ENCODE data around the gene PLOD3.

DNA sequence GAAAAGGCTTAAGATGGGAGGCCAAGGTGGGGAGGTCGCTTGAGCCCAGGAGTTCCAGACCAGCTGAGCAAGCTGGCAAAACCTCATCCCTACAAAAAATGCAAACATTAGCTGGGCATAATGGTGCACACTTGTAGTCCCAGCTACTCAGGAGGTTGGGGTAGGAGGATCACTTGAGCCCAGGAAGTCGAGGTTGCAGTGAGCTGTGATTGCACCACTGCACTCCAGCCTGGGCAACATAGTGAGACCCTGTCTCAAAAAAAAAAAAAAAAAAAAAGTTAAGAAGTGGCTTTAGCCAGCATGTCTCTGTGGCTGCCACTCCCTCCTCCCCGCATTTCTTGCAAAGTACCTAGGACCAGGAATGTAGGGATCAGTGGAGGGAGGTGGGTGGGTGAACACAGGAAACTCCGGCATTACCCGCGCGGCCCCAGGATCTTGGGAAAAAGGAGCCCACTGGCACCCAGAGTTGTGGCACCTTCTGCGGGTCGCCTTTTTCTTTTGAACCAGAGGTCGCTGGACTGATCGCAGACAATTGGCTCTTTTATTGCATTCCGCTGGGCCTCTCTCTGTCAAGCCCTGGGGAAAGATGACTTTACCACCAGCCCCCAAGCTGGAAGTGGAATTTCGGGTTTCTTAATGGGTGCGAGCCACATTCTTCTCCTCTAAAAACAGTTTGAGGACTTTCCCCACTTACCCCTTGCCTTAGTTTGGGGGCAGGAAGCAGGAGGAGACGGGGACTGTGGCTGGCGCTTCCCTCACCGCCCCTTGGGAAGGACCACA lies 55.5 kb downstream of the PLOD3 start:
- TF ChIP-seq, protein P1, sequence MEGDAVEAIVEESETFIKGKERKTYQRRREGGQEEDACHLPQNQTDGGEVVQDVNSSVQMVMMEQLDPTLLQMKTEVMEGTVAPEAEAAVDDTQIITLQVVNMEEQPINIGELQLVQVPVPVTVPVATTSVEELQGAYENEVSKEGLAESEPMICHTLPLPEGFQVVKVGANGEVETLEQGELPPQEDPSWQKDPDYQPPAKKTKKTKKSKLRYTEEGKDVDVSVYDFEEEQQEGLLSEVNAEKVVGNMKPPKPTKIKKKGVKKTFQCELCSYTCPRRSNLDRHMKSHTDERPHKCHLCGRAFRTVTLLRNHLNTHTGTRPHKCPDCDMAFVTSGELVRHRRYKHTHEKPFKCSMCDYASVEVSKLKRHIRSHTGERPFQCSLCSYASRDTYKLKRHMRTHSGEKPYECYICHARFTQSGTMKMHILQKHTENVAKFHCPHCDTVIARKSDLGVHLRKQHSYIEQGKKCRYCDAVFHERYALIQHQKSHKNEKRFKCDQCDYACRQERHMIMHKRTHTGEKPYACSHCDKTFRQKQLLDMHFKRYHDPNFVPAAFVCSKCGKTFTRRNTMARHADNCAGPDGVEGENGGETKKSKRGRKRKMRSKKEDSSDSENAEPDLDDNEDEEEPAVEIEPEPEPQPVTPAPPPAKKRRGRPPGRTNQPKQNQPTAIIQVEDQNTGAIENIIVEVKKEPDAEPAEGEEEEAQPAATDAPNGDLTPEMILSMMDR (IDR thresholded peaks at IDR 0.05) = no peak
- TF ChIP-seq POLR2AphosphoS5 (IDR thresholded peaks at IDR 0.05; ENCODE audit: insufficient read depth in 1 of 2, low read depth in 1 of 2) (no peak), POLR2A (IDR thresholded peaks at IDR 0.05) (no peak)

Data from vagina (tissue), 2 donors.